Coronary artery (tissue), 2 donors: Measurements from ENCODE around the gene ITPKC.

Source experiments
- DNase-seq: peaks from one replicate; pipeline ENCODE4 v3.0.0-alpha.2; 2017; ENCODE audit warnings: low spot score
- H3K27ac ChIP-seq, 2 donors: fragments of 200-600 bp; sonication (generic); one replicate each; pipeline ENCODE4 v1.5.1; 2016 to 2019
- H3K4me3 ChIP-seq: fragments of 200-600 bp; sonication (generic); 2 replicates; pipeline ENCODE4 v1.5.1; 2016; ENCODE audit warnings: mild to moderate bottlenecking, moderate library complexity
- TF ChIP-seq, protein P1 (sequence below): fragments of 200-600 bp; sonication (generic); IDR thresholded peaks from one replicate; pipeline ENCODE4 v1.5.1; 2019; ENCODE audit warnings: antibody characterized with exemption

The ITPKC gene

DNA sequence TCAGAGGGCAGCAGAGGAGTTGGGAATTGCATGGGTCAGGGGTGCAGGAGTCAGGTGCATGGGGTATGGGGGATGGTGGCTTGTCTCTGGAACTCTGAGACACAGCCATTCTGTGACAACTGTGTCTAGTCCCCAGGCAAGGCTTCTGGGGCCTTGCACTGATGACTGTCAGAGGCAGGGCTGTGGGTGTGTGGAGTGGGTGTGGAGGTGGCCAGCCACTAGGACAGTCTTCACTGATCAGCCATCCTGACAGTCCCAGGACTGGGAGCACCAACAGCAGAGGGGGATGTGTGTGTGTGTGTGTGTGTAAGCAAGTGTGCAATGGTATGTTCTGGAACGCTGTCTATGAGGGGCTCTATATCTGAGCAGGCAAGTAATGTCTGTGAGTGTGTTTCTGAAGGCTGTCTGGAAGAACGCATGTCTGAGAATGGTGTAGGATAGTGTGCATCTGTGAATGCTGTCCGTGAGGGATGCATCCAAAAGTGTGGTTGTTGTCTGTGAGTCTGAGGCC, 31.8 kb upstream of the ITPKC start:
- H3K4me3 ChIP-seq, result no peak overlapping the region
- peak overlapping the region in 1 of 2 donors; percentile 50 for H3K27ac ChIP-seq
- no peak for DNase-seq
- TF ChIP-seq, protein P1, sequence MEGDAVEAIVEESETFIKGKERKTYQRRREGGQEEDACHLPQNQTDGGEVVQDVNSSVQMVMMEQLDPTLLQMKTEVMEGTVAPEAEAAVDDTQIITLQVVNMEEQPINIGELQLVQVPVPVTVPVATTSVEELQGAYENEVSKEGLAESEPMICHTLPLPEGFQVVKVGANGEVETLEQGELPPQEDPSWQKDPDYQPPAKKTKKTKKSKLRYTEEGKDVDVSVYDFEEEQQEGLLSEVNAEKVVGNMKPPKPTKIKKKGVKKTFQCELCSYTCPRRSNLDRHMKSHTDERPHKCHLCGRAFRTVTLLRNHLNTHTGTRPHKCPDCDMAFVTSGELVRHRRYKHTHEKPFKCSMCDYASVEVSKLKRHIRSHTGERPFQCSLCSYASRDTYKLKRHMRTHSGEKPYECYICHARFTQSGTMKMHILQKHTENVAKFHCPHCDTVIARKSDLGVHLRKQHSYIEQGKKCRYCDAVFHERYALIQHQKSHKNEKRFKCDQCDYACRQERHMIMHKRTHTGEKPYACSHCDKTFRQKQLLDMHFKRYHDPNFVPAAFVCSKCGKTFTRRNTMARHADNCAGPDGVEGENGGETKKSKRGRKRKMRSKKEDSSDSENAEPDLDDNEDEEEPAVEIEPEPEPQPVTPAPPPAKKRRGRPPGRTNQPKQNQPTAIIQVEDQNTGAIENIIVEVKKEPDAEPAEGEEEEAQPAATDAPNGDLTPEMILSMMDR, result no peak

DNA sequence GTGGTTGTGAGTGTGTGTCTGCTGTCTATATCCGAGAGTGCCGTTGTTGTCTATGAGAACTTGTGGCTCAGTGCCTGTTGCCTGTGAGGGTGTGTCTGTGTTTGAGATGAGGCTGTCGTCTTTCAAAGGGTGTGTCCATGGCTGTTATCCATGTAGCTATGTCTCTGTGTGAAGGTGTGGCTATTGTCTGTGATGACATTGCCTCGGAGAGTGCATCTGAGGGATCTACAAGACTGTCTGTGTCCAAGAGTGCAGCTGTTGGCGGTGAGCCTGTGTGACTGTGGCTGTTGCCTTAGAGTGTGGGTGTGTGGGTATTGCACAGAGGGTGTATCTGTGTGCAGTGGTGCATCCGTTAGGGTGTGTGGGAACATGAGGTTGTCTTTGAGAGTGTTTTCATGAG, 31.3 kb upstream of the ITPKC start:
- TF ChIP-seq, protein P1, result no peak
- no peak for DNase-seq
- Histone ChIP-seq H3K27ac (peak overlapping the region in 1 of 2 donors; percentile 50), H3K4me3 (no peak overlapping the region)

DNA sequence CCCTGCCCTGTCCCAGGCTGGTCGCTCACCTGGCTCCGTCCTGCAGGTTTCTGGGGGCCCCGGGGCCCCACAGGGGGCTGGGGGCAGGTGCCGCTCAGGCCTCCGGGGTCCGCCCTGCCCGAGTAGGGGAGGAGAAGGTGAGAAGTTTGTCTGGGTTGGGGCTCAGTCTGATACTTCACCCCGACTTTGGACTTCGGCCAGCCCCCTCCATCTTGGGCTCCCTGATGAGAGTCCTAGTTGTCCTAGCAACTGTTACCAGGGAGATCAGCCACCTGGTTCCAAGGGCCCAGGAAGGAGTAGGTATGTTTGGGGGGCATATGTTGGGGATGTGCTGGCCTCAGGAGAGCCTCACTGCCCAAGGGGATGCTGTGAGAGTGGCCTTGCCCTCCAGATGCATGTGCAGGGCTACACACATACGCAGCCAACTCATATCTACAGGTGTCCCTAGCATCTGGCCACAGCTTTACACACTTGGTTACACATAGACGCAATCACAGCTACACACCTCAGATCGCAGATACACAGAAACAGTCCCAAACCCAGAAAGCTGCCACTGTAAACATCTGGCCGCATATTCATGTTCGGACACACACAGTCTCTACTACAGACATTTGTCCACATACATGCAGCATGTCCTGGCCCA, 29.9 kb upstream of the ITPKC start:
- Histone ChIP-seq H3K27ac (peak overlapping the region; percentile 57 to 96), H3K4me3 (peak overlapping the region; percentile 91)
- TF ChIP-seq, protein P1, result no peak
- DNase-seq, result no peak

GRCh38 chr19:40687525-40688016, 29.3 kb upstream of the ITPKC start:
- TF ChIP-seq, protein P1, result no peak
- Histone ChIP-seq H3K4me3 (peak overlapping the region; percentile 91), H3K27ac (peak overlapping the region; percentile 57 to 96)
- DNase-seq, result peak; percentile 94

GRCh38 chr19:40688309-40688708, 28.6 kb upstream of the ITPKC start:
- Histone ChIP-seq H3K27ac (peak overlapping the region; percentile 57 to 96), H3K4me3 (peak overlapping the region; percentile 91)
- DNase-seq, result no peak
- TF ChIP-seq, protein P1, result no peak

- no peak for DNase-seq
- peak overlapping the region; percentile 95 to 96 for H3K27ac ChIP-seq
- peak overlapping the region; percentile 91 for H3K4me3 ChIP-seq
- TF ChIP-seq, protein P1, result no peak
Measured at GRCh38 chr19:40688987-40689338, 27.9 kb upstream of the ITPKC start.

DNA sequence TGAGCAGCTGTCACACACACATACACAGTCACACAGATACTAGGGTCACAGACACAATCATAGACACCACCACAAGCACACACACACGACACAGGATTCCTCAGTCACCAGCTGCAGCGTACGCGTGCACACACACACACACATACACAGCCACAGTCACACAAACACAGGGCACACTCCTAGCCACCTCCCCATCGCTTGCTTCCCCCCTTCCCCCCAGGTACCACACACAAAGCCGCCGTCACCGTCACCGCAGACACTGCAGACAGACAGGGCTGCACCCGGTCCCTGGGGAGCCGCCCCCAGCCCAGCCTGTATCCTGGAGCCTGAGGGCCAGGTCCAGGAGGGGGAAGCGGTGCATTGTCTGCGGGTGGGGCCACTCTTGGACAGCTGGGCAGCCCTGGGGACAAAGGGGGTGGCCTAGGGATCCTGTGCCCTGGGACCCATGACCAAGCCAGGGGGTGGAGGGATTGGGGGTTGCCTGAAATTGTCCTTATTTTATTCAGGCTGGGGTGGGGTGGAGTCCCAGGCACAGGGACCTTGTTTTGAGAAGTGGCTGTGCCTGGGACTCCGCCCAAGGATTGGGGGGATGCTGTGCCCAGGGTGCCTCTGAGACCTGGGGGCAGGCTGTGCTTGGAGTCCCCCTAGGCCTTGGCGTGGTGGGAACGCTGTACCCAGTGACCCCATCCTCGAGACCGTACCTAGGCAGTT, 27.4 kb upstream of the ITPKC start:
- Histone ChIP-seq H3K27ac (peak overlapping the region; percentile 95 to 96), H3K4me3 (peak overlapping the region; percentile 91)
- TF ChIP-seq, protein P1, result no peak
- DNase-seq, result no peak
